ENCODE measurements around the gene LRMDA. TPM values are rescaled to one million over a fixed set of nuclear protein-coding genes. Genes with fewer than 3 reads are reported as not detected.

LRMDA gene
- total and polyA plus RNA-seq, 2 of the 8 experiments (the other 6 are each of a cell fraction or from before 2014, with no cell fraction given): 0.86 to 2.8 TPM

GRCh38 chr10:76399226-76399625 is 967.8 kb downstream of the LRMDA start:
- H4K91ac ChIP-seq (replicated peaks; ENCODE audit: insufficient read length, low read length): no peak overlapping the region
- no peak overlapping the region for H3K14ac ChIP-seq (ENCODE audit: insufficient read length)
- no peak overlapping the region for H3K9ac ChIP-seq (replicated peaks in 1 of 4; ENCODE audit: extremely low read depth in 1 of 4, low read depth in 3 of 4, low read length in 3 of 4)
- H2BK120ac ChIP-seq (replicated peaks; ENCODE audit: low read depth, low read length): no peak overlapping the region
- H3K79me2 ChIP-seq (ENCODE audit: control insufficient read depth in 1 of 2, insufficient read depth in 2 of 2, low read length in 2 of 2): no peaks in the 10 kb centered on the region
- H3K27ac ChIP-seq (ENCODE audit: low read depth, low read length): no peak overlapping the region
- no peaks in the 10 kb centered on the region for H3K27me3 ChIP-seq (replicated peaks in 1 of 4; ENCODE audit: control insufficient read depth in 3 of 4, extremely low read depth in 1 of 4, insufficient read depth in 3 of 4, low read length in 3 of 4)
- FAIRE-seq (no peak), DNase-seq (ENCODE audit: low read depth in 1 of 2, low spot score in 2 of 2) (no peak)
- no peak overlapping the region for H2BK5ac ChIP-seq (ENCODE audit: low read depth, low read length)
- no peaks in the 10 kb centered on the region for H3K79me1 ChIP-seq (ENCODE audit: low read depth, low read length)
- no peak overlapping the region for H4K5ac ChIP-seq (ENCODE audit: insufficient read length, low read depth, low read length)
- H3K4me1 ChIP-seq (replicated peaks in 1 of 4; ENCODE audit: control insufficient read depth in 3 of 4, insufficient read depth in 4 of 4, low read length in 3 of 4): peaks cover 0 to 8% (median 5%) of the 10 kb centered on the region in 4 experiments; a peak in 4 of 7 replicates
- H4K8ac ChIP-seq (ENCODE audit: extremely low read depth, insufficient read depth, low read length): no peak overlapping the region
- H2AFZ ChIP-seq (ENCODE audit: low read length): no peak overlapping the region
- no peak overlapping the region for H3K4me2 ChIP-seq (ENCODE audit: insufficient read depth in 1 of 2, low read depth in 2 of 2, low read length in 2 of 2)
- H3K36me3 ChIP-seq (ENCODE audit: control insufficient read depth in 2 of 4, insufficient read depth in 4 of 4, low read length in 3 of 4): no peaks in the 10 kb centered on the region
- no peak overlapping the region for H2BK12ac ChIP-seq (ENCODE audit: low read depth, low read length)
- no peaks in the 10 kb centered on the region for H3K9me3 ChIP-seq (ENCODE audit: insufficient read depth in 2 of 2, low read depth in 1 of 2, low read length in 1 of 2)
- no peak overlapping the region for H2BK20ac ChIP-seq (ENCODE audit: low read length)
- H3K56ac ChIP-seq (replicated peaks; ENCODE audit: insufficient read length, low read depth, low read length): no peak overlapping the region
- H2BK15ac ChIP-seq (ENCODE audit: low read length): no peak overlapping the region
- H4K20me1 ChIP-seq (replicated peaks in 1 of 2; ENCODE audit: control insufficient read depth in 1 of 2, insufficient read depth in 2 of 2, low read length in 2 of 2): no peaks in the 10 kb centered on the region
- ChIA-PET POLR2A (ENCODE audit: partially characterized antibody) (no interaction called here), CTCF (ENCODE audit: partially characterized antibody) (interaction anchor here (0.6 to 1.9 kb wide), 3 partner anchors 10 to 933 kb away, joined by 3 read pairs; no protein-coding TSS in a partner anchor)
- H3K18ac ChIP-seq (ENCODE audit: extremely low read depth, low read length): no peak overlapping the region
- no peak overlapping the region for H3K23ac ChIP-seq (ENCODE audit: insufficient read length)
- H3K23me2 ChIP-seq (ENCODE audit: low read depth, low read length): no peaks in the 10 kb centered on the region
- no peak overlapping the region for H3K4ac ChIP-seq (replicated peaks; ENCODE audit: insufficient read length, low read depth, low read length)
- WGBS, 2 experiments (ENCODE audit: extremely low coverage in 1 of 2, insufficient coverage in 1 of 2, insufficient read length in 1 of 2, insufficient replicate concordance in 2 of 2, low coverage in 1 of 2, low lambda C conversion rate in 2 of 2, missing lambda C conversion rate in 1 of 2): 87% methylated on average over 4 of the region's 4 CpGs; no CpG with 5 or more reads in 1 of the 2 experiments
- no peak overlapping the region for H3K4me3 ChIP-seq (ENCODE audit: extremely low read depth in 1 of 4, insufficient read depth in 2 of 4, low read depth in 3 of 4, low read length in 4 of 4)
- TF ChIP-seq E2F6 (IDR thresholded peaks at IDR 0.05): no peak
- no peak for TF ChIP-seq NRF1 (IDR thresholded peaks at IDR 0.05; ENCODE audit: low read depth, low read length)
- no peak for TF ChIP-seq CBX5 (IDR thresholded peaks at IDR 0.05; ENCODE audit: low read depth, low read length)
- no peak for TF ChIP-seq CBX8 (IDR thresholded peaks at IDR 0.05; ENCODE audit: borderline replicate concordance, low read depth, low read length)
- no peak for TF ChIP-seq SAP30 (IDR thresholded peaks at IDR 0.05; ENCODE audit: insufficient read depth, insufficient replicate concordance, low read length)
- no peak for TF ChIP-seq RFX5 (IDR thresholded peaks at IDR 0.05; ENCODE audit: borderline replicate concordance, low read depth, low read length)
- no peak for TF ChIP-seq JUND (IDR thresholded peaks at IDR 0.05; ENCODE audit: low read length)
- no peak for TF ChIP-seq POLR2AphosphoS5 (IDR thresholded peaks at IDR 0.05; ENCODE audit: low read depth, low read length)
- TF ChIP-seq POU5F1 (IDR thresholded peaks at IDR 0.05; ENCODE audit: low read depth, low read length): no peak
- no peak overlapping the region for H2AK5ac ChIP-seq (ENCODE audit: low read depth, low read length)
